SK-N-SH (cell line): ENCODE measurements around the gene FAM135A.

Source experiments
- CHD2 ChIP-seq: fragments of 150-350 bp; IDR thresholded peaks from 2 replicates; pipeline ENCODE4 v1.6.1; 2018; ENCODE audit warnings: low read length; ENCODE audit not compliant: partially characterized antibody
- GABPA ChIP-seq: IDR thresholded peaks from 2 replicates; pipeline ENCODE4 v1.4.0; 2012; ENCODE audit warnings: low read depth, mild to moderate bottlenecking
- TAF1 ChIP-seq: IDR thresholded peaks from 2 replicates; pipeline ENCODE4 v1.6.1; 2012; ENCODE audit warnings: low read depth, mild to moderate bottlenecking, low read length, moderate library complexity, borderline replicate concordance

DNA sequence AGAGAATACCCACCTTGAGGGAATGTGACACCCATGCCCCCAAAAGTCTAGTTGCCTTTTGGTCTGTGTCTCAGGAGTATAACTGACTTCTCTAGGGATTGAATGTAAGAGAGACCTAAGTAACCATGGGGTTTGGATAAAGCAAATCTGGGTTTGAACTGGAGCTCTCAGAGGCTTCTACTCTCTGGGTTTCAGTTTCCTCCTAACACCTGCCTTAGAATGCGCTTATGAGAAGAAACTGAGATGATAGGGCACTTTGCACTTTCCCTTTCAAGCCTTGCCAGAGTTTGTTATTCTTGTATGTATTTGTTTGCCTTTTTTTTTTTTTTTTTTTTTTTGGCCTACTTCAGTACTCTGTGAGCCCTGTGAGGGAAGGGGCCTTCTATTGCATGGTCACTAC is 172.8 kb downstream of the FAM135A start:
- no peak for TF ChIP-seq TAF1
- no peak for TF ChIP-seq GABPA
- TF ChIP-seq CHD2, result no peak
